HG03439 (cell line): ENCODE measurements around the gene MALSU1.

ENCODE experiments used
- ATAC-seq: cut with Tn5 transposase; IDR thresholded peaks from one replicate; pipeline ENCODE4 v1.9.1; 2021; ENCODE audit warnings: mild to moderate bottlenecking, moderate library complexity; ENCODE audit not compliant: unreplicated experiment

The MALSU1 gene

DNA sequence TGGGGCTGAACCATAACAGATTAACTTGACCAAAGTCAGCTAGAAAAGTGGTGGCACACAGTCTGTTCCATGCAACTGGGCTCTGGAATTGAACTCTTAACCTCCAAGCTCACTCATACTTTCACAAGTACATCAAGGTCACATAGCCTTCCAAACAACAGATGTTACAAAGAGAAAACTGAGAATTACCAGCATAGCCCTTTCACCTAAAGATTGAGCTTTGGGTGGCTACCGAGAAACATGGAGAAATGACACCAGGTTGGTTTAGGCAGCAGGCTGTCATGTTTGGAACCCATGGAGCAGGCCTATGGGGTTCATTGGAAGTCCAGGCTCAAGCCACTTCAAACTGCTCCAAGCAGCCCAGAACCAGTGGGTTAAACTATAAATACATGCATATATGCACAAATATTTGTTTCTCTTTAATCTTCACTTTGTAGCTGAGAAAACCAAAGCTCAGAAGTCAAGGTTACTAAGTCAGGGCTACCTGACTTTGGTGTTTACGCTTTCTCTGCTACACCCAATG lies 59.1 kb downstream of the MALSU1 start:
- no peak for ATAC-seq
